ENCODE measurements around the gene LILRA6.
"Not testable (repeated sequence)": the region's sequence is repeated elsewhere in the genome, so short reads cannot be mapped to it uniquely, and the experiment has no call there.

Gene LILRA6

DNA sequence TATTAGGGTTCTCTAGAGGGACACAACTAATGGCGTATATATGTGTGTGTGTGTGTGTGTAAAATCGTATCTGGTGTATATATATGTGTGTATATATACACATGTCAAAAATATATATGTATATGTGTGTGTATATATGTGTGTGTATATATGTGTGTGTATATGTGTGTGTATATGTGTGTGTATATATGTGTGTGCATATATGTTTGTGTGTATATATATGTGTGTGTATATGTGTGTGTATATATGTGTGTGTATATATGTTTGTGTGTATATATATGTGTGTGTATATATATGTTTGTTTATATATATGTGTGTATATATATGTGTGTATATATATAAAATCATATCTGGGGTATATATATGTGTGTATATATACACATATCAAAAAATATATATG is 19.9 kb upstream of the LILRA6 start:
- no peak for DNase-seq (ENCODE audit: low read depth)

DNA sequence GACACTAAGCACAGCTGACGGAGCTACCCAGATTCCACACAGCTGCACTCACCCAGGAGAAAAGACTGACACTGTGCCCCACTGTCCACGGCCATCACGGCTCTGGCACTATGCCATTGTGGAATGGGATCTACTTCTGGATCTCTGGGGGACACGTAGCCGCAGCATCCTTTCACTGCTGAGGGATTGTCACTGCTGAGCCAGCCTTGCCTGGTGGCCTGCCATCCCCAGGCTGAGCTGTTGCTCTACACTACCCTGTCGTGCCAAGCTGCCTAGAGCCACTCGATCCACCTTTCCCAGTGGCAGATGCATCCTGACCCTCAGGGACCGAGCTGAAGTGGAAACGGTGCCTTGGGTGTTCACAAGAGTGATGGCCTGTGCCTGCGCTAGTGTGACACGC is 19.5 kb upstream of the LILRA6 start:
- DNase-seq (ENCODE audit: low read depth) = no peak

DNA sequence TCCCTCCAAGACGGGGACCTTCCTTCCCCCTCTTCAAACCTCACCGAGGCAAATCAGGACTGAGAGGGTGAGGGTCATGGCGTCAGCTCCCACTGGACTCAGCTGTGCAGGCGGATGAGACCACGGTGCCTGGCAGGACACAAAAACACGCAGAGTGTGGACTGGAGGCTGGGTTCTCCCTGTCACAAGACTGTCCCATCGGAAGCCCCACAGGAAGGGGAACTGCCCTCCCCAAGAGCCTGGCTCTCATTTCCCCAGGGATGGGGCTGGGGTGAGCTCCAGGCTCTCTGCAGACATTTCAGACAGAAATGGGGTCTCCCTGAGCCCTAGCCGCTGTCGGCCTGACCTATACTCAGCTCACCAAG is 14.5 kb upstream of the LILRA6 start, which contains the start of gene LILRB5:
Gene LILRB5, minus strand, starts transcription at position 158 of the 365 bp plus-strand sequence. Its CDS starts 80 bp downstream, at position 78.
- no peak for DNase-seq (ENCODE audit: low read depth)

DNA sequence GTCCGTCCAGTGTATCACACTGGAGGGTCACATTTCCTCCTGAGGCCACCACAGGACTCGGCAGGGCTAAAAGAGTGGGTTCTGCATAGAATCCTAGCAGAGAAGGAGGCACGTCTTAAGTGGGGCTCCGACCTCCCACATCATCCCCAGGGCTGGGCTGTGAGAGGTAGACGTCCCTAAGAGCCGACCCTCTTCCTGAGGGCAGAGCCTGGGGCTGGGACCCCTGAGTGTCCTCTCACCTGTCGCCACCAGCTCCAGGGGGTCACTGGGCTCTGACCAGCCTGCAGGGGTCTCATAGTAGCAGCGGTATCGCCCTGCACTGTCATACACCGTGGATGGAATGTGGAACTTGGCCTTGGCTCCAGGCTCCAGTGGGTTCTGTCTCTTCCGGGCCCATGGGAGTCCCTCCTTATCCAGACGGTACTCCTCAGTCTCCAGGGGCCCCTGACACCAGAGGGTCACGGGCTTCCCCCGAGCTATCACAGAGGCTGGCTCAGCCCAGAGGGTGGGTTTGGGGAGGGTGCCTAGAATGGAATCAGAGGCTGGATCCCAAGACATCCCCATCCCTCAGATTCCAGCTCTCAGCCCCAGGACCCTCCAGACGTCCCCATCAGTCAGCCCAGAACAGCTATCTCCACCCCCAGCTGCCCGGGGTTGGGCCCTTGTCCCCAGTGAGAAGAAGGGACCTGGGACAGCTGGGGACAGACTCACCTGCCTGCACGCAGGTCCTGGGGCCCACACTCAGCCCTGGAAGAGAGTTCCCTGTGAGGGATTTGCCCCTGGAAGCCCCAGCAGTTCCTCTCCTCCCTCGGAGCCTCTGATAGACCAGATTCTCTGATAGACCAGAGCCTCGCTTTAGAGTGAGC is 13.9 kb upstream of the LILRA6 start:
- DNase-seq (ENCODE audit: low read depth) = no peak

DNA sequence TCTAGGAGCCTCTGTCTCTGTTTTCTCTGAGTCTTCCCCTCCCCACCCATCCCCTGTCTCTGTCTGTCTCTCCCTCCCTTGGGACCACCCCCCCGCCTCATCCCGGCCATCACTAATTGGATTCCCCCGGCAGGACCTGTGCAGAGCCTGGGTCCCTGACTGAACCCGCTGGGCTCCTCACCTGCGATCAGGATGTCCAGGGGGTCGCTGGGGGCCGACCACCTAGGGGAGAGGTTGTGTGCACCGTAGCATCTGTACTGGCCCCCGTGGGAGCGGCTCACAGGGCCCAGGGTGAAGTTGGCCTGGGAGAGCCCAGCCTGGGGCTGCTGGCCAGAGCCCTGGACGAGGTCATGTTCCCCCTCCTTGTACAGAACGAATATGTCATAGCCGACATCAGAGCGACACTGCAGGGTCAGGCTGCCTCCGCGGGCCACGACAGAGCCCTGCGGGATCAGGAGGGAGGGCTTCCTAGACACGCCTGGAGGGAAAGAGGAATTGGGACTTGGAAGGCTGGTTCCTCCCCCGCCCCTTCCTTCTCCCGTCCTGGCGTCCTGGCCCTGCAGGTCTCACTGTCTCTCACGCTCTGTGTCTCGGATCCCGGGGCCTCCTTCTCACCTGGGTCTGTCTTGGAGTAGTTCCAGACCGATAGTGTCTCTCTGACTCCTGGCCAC is 12.7 kb upstream of the LILRA6 start:
- no peak for DNase-seq (ENCODE audit: low read depth)

DNA sequence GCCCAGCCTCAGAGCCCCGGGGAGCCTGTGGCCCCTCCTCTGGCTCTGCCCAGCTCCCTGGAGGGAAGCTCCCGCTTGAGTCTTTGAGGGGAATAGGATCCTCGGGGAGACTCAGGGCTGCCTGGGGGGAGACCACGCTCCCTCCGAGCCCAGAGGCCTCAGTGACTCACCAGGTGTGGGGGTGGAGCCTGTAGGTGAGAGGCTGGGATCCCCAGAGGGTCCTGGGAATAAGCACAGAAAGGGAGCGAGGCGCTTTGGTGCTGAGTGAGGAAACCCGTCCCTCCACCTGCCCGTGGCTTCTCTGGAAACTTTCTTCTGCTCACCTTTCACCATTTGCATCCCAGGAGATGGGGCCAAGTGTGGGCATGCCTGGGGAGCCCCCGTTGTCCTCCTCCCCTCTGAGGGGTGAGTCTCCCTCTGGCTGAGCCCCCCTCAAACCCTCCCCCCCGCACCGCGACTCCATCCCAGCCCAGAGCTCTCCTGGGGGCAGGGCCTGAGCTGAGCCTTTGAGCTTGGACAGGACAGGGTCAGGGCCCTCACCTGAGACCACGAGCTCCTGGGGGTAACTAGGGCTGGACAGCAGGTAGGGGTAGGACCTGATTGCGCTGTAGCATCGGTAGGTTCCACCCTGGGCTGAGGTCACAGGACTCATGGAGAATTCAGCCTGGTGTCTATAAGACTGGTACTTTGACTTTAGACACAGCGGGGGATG is 11.8 kb upstream of the LILRA6 start:
- DNase-seq (ENCODE audit: low read depth) = no peak

DNA sequence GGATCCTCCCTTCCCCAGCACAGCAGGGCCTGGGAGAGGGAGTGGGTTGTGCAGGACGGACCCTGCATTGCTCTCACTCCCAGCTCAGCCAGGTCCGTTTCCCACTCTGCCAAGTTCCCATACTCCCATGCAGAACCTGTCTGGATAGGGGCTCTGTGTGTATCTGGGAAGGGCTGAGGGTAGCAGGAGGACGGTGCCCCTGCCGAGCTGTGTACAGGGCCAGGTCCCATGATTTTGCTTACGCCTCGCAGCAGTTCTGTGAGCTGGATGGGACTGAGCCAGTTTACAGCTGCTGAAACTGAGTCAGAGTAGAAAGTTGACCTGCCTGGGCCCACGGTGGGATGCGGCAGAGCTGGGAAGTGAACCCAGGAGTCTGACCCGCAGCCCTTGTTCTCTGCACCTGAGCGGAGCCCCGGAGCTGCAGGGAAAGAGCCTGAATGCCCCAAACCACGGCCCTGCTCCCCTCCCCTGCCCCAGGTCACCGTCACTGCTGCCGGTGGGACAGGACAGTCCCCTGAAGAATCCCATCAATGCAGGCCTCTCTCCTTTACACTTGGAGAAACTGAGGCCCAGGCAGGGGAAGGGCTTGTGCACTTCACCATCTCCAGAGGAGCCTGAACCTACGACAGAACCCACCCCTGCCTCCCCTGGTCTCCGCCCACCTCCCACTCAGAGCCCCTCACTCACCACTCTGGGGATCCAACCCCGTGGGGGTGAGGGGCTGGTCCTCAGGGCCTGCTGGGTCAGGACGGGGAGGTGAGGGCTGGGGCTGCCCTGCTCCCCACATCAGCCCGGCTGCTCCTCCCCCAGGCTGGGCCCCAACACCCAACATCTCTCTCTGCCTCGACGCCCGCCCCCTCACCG is 11.0 kb upstream of the LILRA6 start:
- no peak for DNase-seq (ENCODE audit: low read depth)

DNA sequence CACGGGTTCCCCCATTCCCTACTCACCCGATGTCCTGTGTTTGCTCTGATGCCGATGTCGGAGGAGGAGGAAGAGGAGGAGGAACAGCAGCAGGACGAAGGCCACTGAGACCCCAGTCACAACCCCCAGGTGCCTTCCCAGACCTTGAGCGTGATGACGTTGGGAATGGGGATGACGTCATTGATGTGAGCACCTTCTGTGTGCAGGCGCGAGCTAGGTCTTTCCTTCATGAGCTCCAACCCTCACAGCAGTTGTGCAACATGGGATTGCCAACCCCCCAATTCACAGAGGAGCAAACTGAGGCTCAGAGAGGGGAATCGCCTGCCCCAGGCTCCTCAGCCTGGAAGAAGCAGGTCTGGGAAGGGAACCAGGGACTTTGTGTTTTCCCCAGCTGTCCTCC is 10.3 kb upstream of the LILRA6 start:
- no peak for DNase-seq (ENCODE audit: low read depth)

DNA sequence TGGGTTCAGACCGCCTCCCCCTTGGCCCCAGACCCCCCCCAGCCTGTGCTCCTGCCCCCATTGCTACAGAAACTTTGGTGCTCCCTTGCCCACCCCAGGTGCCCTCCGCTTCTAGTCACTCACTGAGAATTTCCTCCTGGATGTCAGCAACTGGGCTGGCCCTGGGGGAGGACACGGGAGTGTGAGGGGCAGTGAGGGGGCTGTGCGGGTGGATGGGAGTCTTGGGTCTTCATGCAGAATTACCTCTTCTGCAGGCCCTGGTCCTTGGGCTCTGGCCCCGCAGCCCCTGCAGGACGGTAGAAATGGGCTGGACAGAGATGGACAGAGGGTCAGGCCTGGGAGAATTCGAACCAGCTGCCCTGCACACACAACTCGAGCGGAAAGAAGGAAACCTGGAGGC is 9.7 kb upstream of the LILRA6 start:
- no peak for DNase-seq (ENCODE audit: low read depth)

DNA sequence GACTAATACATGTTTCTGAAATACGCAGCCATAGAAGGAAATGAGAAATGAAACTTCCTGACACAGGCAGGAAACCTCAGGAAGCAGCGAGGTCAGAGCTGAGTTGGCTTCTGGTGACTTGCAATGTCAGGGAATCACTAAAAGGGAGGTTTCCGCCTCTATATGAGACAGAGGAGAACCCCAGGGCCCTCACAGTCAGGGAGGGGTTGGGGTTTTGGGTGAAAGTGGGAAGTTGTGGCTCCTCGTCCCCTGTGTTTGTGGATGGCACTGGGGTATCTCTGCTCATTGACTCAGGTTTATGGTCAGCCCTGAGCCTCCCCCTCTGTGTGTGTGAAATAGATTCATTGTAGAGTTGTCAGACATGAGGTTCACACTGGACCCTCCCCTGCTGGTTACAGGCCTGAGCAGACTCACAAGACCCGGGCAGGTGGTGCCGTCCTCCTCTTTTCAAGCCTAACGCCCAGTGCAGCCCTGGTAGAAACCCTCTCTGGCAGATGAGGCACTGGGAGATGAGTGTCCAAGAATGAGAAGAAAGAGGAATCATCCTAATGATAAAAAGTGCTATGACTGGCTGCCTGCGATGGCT is 5.5 kb upstream of the LILRA6 start:
- DNase-seq (ENCODE audit: low read depth) = no peak

DNA sequence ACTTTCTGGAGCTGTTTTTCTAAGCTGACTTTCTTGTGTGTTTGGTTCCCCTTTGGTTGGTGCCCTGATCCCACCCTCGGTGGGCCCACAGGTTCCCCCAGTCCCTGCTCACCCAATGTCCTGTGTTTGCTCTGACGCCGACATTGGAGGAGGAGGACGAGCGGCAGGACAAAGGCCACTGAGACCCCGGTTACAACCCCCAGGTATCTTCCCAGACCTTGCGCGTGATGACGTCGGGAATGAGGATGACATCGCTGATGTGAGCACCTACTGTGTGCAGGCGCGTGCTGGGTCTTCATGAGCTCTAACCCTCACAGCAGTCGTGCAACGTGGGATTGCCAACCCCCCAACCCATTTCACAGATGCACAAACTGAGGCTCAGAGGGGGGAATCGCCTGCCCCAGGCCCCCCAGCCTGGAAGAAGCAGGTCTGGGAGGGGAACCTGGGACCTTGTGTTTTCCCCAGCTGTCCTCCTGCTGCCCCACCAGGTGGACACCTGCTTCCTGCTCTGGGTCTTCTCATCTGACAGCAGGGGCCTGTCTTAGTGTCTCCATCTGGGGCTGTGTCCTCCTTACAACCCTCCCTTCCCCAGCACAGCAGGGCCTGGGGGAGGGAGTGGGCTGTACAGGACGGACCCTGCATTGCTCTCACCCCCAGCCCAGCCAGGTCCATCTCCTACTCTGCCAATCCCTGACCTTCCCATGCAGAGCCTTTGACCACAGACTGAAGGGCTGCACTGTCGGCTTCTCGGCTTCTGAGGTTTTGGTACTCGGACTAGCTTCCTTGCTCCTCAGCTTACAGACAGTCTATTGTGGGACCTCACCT is 4.7 kb upstream of the LILRA6 start:
- DNase-seq (ENCODE audit: low read depth) = no peak

DNA sequence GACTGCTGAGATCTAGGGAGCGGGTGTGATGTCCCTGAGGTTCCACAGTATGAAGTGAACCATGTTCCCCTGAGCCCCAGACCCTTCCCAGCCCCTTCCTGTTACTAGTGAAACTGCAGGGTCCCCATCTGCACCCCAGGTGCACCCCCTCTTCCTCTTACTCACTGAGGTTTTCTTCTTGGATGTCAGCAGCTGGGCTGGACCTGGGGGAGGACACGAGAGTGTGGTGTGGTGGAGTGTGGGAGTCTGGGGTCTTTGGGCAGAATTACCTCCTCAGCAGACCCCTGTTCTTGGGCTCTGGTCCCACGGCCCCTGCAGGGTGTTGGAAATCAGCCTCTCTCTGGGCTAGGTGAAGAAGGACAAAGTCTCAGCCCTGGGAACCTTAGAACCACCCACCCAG is 3.3 kb upstream of the LILRA6 start:
- no peak for DNase-seq (ENCODE audit: low read depth)

DNA sequence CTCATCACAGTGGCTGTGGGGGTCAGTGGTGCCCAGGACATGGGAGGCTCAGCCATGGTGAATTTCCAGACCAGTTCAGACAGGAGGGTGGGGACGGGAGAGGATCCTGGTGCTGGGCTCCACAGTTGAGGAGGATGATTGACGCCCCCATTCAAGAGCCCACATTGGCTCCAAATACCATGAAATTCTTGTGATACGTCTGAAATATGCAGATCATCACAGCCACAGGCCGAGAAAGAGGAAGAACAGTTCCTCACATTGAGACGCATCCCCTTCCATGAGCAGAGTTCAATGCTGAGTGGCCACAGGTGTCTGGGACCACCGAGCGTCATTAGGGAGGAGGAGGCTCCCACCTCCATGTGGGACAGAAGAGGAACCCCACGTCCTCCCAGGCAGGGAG is 1.2 kb upstream of the LILRA6 start:
- not testable (repeated sequence) for DNase-seq (ENCODE audit: low read depth)

DNA sequence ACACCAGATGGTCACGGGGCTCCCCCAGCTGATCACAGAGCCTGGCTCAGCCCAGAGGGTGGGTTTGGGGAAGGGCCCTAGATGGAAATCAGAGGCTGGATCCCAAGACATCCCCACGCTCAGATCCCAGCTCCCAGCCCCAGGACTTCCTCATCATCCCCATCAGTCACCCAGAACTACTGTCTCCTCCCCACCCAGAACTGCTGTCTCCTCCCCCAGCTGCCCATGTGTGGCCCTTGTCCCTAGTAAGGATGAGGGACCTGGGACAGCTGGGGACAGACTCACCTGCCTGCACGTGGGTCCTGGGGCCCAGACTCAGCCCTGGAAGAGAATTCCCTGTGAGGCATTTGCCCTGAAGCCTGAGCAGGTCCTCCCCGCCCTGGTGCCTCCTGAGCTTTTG is 356 bp downstream of the LILRA6 start:
- not testable (repeated sequence) for DNase-seq (ENCODE audit: low read depth)

DNA sequence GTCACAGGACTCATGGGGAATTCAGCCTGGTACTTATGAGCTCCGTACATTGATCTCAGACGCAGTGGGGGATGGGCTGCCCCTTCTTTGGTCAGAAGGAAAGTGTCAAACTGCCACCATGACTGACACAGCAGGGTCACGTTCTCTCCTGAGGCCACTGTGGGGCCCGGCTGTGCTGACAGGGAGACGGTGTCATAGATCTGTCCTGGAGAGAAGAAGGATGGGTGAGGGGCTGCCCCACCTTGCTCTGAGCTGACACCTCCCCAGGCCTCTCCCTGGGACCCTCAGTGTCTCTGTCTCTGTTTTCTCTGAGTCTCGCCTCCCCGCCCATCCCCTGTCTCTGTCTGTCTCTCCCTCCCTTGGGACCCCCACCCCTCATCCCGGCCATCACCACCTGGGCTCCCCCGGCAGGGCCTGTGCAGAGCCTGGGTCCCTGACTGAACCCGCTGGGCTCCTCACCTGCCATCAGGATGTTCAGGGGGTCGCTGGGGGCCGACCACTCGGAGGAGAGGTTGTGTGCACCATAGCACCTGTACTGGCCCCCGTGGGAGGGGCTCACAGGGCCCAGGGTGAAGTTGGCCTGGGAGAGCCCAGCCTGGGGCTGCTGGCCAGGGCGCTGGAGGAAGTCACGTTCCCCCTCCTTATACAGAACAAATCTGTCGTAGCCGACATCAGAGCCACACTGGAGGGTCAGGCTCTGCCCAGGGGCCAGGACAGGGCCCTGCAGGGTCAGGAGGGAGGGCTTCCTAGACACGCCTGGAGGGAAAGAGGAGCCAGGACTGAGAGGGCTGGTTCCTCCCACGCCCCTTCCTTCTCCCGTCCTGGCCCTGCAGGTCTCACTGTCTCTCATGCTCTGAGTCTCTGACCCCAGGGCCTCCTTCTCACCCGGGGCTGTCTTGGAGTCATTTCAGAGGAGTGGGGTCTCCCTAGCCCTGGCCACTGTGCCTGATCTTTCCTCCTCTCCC is 1.9 kb downstream of the LILRA6 start:
- DNase-seq (ENCODE audit: low read depth) = not testable (repeated sequence)

DNA sequence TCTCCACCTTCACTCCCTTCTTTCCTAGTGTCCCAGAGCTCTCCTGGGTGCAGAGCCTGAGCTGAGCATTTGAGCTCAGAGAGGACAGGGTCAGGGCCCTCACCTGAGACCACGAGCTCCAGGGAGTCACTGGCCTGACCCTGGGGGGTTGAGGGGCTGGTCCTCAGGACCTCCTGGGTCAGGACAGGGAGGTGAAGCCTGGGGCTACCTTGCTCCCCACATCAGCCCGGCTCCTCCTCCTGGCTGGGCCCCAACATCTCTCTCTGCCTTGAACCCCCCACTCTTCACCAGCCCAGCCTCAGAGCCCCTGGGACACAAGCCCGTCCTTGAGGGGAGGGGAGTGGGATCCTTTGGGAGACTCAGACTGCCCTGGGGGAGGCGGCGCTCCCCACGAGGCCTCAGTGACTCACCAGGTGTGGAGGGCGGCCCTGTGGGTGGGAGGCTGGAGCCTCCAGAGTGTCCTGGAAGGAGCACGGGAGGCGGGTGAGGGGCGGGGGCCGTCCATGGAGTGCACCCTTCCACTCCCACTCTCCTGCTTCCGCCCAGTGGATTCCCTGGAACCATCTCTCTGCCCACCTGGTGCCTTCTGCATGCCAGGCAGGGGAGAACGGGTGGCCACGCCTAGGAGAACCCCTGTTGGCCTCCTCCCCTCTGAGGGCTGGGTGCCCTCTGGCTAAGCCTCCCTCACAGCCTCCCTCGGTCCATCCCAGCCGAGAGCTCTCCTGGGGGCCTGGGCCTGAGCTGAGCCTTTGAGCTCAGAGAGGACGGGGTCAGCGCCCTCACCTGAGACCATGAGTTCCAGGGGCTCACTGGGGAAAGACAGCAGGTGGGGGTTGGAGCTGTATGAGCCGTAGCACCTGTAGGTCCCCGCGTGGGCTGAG is 2.9 kb downstream of the LILRA6 start:
- DNase-seq (ENCODE audit: low read depth) = not testable (repeated sequence)

DNA sequence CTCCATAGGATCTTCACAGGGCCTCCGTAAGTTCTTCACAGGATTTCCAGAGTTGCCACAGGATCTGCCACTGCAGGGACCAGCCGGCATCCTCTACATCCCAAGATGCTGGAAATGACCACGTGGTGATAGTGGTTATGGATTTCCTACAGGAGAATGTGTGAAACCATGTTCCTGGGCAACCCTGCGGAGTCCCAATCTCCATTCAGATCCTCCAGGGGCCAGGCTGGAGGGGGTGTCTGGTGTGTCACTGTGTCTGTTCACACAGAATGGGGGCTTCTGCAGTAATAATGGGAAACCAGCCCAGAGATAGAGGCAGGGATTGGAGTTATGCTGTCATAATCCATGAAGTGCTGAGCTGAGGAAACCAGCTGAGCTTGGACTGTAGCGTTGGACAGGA is 8.6 kb downstream of the LILRA6 start:
- DNase-seq (ENCODE audit: low read depth) = no peak

All from CMK (cell line).